Right forelimb (tissue), 1 donor: ENCODE results near the gene RNF186.
"Not testable (repeated sequence)": the region's sequence is repeated elsewhere in the genome, so short reads cannot be mapped to it uniquely, and the experiment has no call there.

Experiments
- DNase-seq: peaks from one replicate; pipeline ENCODE4 v3.0.0-alpha.2; 2018

The RNF186 gene

DNA sequence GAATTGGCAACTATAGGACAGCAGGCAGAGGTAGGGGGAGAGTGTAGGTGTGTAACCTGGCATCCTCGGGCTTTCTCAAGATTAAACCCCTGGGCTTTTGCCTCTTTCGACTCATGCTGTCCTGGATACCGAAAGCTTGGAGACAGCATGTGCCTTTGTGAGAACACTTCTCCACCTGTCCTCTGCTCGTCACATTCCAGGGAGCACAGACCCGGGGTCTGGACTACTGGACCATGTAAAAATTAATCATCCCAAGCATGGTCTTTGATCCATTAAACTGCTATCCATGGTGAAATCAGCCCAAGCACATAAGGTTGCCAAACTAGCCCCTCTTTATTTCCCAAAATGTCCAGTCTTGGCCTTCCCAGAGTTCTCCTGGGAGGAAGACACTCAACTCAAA, 9.0 kb upstream of the RNF186 start:
- no peak for DNase-seq

DNA sequence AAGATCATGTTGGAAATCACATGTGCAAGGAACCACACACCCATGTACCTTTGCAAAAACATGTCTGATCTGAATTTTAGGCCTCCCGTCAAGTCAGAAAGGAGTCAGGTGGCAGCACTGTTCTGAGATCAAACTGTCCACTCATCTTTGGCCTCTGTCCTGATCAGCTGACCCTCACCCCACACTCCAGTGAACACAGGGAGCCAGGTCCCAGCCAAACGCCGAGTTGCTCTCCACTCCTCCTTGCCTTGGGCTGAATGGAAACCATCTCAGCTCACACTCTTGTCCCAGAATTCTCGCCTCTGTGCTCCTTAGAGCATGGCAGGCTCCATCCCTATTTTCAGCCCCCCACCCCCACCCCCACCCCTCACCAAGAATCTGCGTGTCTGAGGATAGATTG, 4.6 kb upstream of the RNF186 start:
- no peak for DNase-seq

DNA sequence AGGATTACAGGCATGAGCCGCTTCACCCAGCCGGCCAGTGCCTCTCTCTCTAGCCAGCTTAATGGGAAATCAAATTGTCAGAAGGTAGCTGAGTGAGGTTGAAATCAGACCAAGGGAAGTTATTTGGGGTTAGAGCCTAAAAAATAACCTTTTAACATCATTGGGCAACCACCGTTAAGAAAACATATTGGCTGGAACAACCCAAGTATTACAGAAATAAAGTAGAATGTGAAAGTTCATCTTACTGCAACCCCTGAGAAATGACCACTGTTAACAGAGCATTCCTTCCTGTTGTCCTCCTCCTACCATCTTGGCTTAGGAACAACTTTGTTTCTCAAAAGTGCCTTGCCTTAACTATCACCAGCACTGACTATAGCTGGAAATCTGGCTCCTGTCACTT, 3.2 kb upstream of the RNF186 start:
- DNase-seq, result no peak

DNA sequence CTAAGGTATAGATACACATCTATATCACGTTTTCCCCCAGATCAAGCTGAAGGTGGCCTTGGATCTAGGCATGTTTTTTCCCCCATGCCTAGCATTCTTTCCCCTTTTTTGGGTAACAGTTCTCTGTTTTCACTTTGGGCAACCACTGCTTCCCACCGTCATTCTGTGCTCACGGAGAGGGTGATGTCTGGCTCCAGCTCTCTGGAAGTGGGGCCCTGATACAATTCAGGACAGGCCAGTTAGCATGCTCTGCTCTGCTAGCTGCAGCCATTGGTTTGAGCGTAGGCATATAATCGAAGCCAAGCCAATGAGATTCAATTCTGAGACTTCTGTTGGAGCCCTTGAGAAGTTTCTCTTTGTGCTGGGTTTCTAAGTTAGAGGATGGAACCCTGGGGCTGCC, 2.1 kb upstream of the RNF186 start:
- DNase-seq, result no peak

DNA sequence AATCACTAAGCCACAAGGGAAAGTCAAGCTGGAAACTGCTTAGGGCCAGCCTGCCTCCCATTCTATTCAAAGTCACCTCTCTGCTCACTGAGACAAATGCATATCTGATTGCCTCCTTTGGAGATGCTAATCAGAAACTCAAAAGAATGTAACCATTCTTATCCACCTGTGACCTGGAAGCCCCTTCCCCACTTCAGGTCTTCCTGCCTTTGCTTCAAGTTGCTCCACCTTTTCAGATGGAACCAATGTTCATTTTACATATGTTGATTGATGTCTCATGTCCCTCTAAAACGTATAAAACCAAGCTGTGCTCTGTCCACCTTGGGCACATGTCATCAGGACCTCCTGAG, 1.6 kb upstream of the RNF186 start:
- DNase-seq, result not testable (repeated sequence)

DNA sequence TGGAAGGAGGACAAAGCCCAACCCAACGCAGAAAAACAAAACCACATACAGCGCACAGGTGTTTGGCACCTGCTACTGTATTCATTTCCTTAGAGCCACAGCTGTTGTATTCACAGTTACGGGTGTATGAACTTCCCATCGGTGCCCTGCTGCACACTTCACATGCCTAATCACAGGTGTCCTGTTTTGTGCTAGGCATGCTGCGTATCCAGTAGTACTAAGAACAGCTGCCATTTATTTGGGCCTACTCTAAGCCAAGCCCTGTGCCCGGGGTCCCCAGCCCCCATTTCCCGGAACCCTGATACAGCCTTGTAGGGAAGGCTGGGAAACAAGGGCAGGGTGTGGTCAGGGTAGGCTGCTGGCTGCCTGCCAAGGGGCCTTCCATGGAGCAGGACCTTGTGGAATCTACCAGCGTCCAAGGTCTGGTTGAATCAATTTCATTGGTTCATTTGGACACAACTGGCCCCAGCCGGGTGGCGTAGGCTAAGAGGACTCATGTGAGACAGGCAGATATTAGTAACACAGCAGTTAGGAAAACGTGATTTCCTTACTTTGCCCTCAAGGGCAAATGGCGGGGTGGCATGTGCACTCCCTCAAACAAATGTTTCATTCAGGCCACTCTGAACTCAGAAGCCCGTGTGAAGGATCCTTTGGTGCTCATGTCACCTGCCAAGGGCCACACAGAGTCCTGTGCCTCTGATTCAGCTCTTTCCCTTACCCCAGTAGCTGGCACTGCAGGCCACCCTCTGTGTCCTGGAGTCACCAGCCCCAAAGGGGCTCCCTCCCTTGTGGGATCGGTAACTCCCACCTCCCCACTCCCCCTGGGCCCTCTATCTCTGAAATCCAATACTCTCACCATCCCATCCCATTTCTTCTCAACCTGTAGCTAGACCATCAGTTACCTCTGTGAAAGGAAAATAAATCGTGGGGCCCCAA, 986 bp upstream of the RNF186 start:
- no peak for DNase-seq

DNA sequence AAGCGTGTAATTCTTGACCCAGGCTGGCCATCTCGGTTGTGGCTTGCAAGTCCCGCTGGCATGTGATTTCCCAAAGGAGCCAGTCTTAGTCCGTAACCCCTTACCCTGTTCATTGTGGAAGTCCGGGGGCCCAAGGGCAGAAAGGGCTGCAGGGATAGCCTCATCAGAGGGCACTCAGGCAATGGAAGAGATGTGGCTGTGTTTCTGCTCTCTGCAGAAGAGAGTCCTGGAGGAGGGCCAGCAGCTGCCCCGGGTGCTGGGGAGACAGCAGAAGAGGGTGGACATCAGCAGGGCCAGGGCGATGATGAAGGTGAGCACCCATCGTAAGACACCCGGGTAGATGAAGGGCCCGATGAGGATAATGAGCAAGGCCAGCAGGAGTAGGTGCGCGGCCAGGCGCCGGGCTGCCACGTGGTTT, 830 bp downstream of the RNF186 start:
- DNase-seq, result no peak

DNA sequence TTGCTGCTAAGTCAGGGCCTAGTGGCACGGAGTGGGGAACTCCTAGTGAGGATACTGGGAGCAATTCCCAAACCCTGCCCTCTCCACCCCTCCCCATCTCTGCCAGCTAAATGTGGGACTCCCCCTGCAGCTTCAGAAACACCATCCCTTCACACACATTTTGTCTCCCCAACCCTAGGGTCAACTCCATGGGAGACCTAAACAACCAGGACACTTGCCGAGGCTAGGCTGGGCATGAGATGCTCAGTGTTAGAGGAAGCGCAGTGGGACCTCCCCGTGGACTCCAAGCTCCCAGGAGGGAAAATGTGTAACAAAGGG, 1.5 kb downstream of the RNF186 start:
- DNase-seq, result no peak

DNA sequence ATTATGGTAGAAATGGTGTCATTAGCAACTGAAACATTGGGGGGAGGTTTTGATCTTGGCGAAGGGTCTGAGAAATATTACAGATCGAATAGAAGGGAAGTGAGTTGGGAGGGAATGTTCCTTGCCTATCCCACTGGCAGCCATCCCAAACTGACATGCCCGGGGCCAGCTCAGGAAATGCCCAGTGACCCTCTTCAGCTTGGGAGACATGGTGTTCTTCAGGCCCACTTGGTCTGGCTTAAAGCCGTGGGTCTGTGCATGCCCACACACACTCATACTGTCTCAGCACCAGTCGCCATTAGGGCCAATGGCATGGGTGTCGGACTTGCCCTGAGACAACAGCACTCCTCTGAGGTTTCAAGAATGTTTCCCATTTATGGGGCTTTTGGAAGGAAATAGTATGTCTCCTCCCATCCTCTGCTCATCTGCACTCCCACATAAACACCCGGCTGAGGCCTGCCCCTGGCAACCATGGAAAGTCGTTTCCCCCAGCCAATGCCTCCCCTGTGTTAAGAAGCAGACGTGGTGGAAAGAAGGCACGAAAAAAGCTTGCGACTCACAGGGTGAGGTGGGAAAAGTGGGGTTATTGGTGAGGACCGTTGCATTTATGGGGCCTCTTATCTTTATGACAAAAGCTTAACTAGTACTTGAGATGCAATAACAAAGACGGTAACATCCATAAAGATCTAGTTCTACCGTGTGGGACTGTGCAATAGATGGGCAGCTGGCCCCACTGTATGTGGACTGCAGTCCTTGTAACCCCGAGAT, 2.0 kb downstream of the RNF186 start:
- no peak for DNase-seq

DNA sequence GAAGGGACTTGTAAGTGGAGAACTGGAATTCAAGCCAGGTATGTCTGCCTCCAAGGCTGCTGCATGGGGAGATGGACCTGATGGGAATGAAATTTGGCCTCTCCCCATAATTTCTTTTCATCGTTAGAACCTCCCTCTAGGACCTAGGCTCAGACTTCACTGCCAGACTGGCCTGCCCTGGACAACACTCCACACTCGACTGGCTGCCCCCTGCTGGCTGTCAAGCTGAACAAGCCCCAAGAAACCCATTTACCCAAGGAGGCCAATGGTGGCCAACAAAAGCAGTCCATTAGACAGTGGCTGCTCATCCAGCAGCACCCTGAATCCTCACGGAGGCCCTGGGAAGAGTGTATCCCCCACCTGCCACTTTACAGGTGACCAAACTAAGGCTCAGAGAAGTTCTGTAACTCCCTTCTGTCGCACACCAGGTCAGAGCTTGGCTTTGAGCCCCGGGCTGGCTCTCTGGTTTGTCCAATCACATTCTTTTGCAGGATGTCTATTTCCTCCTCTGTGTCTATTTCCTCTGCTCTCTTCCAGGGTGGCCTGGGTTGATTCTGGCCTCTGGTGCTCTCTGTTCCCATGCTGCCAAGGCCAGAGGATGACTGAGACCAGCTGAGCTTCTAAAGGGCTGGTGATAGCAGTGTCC, 3.8 kb downstream of the RNF186 start:
- DNase-seq, result no peak

DNA sequence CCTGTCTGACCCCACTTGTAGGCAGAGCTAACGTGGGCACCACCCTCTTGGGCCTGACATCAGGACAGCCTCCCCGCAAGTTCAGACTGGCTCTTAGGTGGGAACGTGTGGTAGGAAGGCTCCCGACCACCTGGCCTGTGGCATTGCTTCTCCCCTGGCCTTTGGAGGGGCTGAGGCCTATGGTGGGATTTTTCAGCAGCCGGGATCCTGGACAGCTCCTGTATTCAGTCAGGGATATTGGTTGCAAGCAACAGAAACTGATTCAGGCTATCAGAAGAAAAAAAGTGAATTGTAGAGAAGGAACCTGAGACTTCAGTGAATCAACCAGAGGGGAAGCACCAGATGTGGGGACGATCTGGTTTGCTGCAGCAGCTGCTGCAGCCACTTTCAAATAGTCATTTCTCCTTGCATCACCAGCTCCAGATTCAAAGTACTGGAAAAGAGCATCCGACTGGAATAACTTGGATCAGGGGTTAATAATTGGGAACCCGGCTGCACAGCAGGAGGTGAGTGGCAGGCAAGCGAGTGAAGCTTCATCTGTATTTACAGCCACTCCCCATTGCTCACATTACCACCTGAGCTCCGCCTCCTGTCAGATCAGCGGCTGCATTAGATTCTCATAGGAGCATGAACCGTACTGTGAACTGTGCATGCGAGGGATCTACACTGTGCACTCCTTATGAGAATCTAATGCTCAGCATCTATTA, 5.9 kb downstream of the RNF186 start:
- DNase-seq, result no peak

DNA sequence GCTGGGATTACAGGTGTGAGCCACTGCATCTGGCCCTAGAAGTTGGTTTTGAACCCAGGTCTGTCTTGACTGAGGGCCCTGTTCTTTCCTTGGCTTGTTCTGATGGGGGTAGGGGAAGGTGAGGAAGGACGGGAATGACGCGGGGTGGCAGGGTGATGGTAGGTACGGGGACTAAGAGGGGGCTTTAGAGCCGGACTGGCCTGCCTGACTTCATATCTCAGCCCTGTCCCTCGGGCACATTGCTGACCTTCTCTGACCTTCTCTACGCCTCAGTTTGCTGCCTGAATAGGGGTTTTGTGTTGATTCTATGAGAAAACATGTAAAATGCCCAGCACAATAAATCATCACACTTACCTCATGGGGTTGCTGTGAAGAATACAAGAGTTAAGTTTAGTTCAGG, 6.7 kb downstream of the RNF186 start:
- DNase-seq, result no peak

DNA sequence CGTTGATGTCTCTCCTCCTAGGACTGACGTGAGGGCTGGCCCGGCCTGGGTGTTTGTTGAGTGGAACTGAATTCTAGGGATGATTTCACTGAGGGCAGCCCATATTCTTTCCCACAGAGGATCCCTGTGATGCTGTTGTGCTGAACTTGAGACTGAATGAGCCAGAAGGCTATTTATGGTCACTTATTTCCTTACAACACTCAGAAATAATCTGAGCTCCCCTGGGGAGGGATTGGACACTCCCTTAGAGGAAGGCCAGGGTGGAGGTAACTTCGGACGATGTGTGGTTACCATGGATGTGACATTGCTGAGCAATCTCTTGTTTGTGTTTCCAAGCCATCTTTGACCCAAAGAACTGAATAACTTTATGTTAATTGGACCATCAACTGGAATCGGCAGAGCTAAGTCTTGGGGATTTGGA, 10.2 kb downstream of the RNF186 start:
- DNase-seq, result no peak

DNA sequence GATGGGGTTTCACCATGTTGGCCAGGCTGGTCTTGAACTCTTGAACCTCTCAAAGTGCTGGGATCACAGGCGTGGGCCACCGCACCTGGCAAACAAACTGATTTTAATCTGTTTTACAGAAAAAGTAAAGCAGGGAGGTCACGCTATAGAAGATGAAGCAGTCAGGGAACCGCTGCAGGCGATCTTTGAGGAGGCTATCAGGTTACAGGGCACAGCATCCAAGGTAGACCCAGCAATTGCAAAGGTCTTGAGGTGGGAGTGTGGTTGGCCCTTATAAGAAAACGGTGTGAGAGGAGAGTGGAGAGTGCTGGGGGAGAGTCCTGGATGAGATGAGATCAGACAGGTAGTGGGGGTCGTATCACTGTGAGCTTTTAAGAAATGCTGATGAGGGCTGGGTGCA, 12.8 kb downstream of the RNF186 start:
- DNase-seq, result no peak

DNA sequence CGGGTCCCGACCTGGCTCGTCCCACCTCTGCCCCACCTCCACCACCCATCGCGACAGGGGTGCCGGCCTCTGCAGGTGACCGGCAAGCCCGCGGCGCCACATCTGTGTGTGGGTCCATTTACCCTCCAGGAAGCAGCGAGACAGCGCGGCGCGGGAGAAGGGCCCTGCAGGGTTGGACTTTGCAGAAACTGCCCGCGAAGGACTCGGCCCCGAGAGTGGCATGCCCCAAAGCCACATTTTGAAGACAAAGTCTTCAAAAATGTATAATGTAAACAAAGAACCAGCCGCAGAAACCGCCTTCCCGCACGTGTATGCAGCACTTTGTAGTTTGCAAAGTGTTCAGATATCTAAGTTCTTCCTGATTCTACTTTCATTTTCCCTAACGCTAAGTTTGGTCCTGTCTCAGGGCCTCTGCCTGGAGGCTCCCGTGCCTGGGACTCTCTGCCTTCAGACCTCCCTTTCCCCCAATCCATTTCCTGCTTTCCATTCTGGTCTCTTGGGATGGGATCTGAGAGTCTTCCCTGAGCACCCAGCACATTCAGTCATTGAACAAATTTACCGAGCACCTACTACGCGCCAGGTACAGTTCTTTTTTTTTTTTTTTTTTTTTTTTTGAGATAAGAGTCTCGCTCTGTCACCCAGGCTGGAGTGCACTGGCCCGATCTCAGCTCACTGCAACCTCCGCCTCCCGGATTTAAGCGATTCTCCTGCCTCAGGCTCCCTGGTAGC, 14.8 kb downstream of the RNF186 start:
- DNase-seq, result peak; percentile 66

DNA sequence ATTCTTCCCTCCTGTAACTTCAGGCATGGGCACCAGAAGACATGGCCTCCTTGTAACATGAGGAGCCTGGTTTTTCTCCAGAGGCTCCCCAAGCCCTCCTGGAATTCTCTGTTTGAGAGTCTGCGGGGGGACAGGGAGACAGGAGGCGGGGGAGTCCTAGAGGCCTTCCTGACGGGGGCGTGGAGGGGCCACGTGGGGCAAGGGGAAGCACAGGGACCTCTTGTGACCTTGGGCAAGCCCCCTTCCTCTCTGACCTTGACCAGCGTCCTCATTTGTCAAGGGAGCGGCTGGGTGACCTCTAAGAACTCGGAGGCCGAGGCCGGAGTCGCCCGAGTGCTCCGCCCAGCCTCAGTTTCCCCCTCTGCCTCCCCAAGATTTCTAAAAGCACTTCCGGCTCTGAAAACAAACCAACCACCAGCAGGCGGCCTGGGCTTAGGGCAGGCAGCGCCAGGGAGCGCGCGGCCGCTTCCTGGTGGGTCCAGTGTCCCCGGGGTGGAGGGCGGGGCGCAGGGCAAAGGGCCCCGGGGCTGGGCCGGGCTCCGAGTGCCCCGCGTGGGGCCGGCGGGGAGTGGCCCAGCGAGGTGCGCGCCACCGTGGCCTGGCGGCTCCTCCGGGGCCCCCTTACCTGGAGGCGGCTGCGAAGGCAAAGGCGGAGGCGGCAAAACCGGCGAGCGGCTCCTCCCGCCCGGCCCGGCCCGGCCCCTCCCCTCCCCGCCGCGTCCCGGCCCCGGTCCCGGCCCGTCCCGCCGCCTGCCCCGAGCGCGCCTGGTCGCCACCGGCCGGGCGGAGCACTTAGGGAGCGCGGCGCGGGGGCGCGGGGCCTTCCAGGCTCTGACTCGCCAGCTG, 15.6 kb downstream of the RNF186 start, which contains the start of gene TMCO4:
TSS of gene TMCO4 (minus strand) at position 687 of the 846 bp plus-strand sequence. CDS start 19,158 bp downstream, outside the sequence.
- DNase-seq, result peak; percentile 58

DNA sequence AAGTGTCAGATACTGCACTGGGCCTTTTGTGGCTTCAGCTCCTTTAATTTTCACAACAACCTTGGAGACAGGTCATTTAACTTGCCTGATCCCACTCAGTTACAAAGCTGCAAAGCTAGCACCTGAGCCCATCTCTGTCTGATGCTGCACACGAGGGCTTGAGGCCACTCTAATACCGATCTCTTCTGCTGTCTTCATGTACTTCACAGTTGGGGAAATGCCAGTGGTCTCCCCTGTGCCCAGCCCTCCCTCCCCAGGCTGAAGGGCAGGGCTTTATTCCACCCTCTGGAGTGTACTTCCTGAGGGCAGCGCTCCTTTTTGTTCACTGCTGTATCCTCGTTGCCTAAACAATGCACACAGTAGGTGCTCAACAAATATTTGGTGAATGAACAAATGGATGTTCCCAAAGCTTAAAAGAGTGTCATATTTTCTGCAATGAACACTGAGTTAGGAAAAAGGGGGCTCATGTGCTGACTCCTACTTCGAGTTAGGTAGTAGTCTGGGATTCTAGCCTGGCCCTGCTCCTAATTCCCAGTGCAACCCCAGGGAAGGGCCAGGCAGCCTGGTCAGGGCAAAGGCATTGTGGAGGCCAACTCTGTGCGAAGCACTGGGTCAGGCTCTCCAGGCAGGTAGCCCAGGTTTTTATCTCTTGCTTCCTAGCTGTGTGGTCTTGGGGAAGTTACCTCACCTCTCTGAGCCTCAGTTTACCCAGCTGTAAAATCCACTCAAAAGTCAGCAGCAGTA, 16.4 kb downstream of the RNF186 start:
- no peak for DNase-seq

DNA sequence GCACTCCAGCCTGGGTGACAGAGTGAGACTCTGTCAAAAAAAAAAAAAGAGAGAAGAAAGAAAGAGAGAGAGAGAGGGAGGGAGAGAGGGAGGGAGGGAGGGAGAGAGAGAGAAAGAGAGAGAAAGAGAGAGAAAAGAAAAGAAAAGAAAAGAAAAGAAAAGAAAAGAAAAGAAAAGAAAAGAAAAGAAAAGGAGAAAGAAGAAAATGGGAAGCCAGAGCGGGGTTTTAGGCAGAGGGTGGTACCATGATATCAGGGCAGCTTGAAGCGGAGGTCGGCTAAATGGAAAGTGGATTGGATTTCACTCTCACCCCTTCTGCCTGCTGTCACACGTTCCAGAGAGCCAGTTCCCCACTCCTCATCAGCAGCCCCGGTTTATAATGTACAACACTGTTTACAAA, 17.3 kb downstream of the RNF186 start:
- no peak for DNase-seq

DNA sequence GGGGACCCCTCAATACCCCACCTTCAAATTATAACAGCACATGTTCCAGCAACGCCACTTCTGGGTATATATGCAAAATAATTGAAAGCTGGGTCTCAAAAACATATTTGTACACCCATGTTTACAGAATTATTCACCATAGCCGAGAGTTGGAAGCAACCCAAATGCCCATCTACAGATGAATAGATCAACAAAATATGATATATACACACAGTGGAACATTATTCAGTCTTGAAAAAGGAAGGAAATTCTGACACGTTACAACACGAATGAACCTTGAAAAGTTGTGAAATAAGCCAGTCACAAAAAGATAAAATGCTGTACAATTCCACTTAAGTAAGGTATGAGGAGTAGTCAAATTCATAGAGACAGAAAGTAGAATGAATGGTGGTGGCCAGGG, 20.5 kb downstream of the RNF186 start:
- DNase-seq, result no peak

DNA sequence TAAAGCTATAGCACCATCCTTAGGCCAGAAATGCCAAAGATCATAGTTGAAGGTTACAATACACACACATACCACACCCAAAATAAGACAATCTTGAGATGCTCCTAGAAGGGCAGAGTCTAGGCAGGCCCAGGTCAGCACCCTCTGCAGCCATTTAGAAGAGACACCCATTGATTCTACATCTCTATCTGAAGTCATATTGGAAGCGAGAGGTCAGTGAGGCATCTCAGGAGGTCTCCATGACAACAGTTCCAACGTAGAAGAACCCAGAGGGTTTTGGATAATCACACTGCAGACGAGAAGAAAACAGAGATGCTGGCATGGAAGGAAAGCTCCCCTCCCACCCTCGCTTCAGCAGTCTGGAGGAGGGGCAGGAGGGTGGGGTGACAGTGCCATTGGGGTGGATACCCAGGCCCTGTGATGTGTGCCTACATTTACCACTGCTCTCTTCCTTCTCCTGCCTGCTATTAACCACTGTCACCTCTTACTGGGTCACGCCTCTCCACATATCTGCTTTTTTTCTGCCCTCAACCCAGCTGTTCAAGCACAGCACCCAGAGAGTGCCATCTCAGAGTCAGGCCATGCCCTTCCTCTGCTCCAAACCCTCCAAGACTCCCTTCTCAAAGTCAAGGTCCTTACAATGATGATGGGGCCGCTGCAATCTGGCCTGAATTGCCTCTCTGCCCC, 21.6 kb downstream of the RNF186 start:
- DNase-seq, result no peak
